Measurements from ENCODE around the gene TTYH3.
"Not testable (repeated sequence)": the region's sequence is repeated elsewhere in the genome, so short reads cannot be mapped to it uniquely, and the experiment has no call there.

TTYH3 gene

DNA sequence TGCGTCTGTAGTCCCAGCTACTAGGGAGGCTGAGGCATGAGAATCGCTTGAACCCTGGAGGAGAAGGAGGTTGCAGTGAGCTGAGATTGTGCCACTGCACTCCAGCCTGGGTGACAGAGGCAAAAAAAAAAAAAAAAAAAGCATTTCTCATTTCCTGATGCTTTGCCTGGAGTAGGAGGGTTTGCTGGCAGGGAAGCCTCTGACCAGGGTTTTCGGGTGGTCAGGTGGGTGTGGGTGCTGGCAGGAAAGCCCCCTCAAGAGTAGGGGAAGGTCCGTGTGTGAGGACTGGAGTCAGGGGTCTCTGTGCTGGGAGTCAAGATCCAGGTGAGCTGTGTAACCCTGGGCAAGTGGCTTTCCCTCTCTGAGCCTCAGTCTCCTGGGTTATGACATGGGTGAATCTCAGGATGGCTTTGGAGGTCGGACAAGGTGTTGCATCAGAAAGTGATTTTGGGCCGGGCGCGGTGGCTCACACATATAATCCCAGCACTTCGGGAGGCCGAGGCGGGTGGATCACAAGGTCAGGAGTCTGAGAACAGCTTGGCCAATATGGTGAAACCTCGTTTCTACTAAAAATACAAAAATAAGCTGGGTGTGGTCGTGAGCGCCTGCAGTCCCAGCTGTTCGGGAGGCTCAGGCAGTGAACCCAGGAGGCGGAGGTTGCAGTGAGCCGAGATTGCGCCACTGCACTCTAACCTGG, 59.4 kb downstream of the TTYH3 start:
- DNase-seq, result no peak

DNA sequence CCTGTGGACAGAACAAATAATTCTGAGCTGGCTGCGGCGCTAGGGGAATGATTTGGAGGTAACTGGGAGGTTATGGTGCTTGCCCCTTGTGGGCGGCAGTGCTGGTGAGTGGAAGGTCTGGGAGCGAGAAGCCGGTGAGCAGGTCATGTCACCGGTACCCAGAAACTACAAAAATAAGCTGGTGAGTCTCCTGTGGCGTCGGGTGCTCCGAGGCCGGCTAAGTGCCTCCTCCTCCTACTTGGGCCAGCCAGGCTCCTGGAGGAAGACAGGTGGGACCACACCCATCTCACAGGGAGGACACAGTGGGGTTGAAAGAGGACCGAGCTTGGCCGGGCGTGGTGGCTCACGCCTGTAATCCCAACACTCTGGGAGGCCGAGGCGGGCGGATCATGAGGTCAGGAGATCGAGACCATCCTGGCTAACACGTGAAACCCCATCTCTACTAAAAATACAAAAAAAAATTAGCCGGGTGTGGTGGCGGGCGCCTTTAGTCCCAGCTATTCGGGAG, 60.2 kb downstream of the TTYH3 start:
- not testable (repeated sequence) for DNase-seq

DNA sequence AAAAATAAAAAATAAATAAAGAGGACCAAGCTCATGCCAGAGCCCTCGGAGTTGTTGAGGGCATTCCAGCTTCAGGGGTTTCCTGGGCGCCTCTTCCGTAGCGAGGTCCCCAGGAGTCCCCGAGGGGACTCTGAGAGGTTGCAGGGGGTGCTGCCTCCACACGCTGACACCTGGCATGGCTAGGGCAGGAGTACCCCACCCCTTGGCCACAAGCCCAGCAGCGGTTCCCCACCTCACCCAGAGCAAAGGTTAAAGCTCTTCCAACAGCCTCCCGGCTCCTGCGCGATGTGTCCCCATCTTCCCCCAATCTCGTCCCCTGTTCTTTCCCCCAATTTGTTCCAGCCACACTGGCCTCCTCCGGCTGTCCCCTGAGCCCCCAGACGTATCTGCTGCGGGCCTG, 60.8 kb downstream of the TTYH3 start:
- DNase-seq, result no peak

DNA sequence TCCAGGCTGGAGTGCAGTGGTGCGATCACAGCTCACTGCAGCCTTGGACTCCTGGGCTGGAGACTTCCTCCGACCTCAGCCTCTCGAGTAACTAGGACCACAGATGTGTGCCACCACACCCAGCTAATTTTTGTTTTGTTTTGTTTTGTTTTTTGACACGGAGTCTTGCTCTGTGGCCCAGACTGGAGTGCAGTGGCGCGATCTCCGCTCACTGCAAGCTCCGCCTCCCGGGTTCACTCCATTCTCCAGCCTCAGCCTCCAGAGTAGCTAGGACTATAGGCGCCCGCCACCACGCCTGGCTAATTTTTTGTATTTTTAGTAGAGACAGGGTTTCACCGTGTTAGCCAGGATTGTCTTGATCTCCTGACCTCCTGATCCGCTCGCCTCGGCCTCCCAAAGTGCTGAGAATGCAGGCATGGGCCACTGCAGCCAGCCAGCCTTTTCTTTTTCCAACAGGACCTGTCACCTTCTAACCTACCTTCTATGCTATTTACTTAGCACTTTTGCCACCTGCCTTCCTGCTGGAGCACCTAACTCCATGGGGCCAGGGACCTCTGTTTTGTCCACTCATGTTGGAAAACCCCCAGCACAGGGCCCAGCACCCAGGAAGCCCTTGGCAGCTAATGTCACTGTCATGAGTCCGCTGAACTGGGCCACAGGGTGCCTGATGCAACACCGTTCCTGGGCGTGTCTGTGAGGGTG, 61.8 kb downstream of the TTYH3 start:
- DNase-seq, result peak; percentile 22

DNA sequence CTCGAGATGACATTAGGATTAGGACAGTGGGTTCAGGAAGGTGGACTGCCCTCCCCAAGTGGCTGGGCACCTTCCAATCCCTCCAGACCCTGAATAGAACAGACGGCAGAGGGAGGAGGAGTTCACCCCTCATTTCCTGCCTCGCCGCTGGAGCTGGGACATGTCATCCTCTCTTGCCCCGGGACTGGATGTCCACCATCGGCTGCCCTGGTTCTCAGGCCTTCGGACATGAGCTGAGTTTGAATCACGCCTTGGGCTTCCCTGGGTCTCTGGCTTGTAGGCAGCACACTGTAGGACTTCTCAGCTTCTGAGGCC, 62.3 kb downstream of the TTYH3 start:
- not testable (repeated sequence) for DNase-seq

DNA sequence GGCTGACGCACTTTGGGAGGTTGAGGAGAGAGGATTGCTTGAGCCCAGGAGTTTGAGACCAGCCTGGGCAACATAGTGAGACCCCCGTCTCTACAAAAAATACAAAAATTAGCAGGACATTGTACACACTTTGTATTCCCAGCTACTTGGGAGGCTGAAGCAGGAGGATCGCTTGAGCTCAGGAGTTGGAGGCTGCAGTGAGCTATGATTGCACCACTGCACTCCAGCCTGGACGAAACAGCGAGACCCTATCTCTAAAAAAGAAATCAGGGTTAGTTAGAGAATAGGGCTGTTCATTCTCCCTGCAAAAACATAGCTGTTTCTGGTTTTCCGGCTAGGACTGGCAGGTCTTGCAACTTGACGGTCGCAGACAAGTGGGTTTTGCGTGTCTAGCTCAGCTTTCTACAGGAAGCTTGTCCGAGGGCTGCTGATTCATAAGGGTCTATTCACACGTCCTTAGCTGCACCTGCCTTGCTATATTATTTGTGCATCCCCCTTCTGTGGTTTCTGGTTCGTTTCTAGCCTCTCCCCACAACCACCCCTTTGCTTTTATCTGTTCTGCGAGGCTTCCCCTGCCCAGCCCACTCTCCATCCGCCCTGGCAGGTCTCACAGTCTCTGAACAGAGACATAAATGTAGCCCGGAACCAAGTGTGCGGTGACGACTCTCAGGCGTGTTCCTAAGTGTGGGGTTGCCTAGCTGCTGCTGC, 66.9 kb downstream of the TTYH3 start:
- peak; percentile 70 for DNase-seq

DNA sequence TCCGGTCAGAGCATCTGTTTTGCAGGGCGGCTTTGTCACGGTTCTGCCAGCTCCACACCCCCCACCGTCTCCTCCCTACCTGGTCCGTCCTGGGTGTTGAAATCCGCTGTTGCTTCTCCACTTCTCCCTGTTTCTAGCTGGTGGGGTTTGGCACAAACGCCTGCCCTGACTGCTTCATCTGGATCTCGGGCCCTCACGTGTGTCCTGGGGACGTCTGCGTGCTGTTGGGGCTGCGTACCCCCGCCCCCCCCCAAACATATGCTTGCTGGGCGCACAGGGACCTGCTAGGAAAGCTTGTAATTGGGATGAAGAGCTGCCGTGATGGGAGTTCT, 67.5 kb downstream of the TTYH3 start:
- no peak for DNase-seq

DNA sequence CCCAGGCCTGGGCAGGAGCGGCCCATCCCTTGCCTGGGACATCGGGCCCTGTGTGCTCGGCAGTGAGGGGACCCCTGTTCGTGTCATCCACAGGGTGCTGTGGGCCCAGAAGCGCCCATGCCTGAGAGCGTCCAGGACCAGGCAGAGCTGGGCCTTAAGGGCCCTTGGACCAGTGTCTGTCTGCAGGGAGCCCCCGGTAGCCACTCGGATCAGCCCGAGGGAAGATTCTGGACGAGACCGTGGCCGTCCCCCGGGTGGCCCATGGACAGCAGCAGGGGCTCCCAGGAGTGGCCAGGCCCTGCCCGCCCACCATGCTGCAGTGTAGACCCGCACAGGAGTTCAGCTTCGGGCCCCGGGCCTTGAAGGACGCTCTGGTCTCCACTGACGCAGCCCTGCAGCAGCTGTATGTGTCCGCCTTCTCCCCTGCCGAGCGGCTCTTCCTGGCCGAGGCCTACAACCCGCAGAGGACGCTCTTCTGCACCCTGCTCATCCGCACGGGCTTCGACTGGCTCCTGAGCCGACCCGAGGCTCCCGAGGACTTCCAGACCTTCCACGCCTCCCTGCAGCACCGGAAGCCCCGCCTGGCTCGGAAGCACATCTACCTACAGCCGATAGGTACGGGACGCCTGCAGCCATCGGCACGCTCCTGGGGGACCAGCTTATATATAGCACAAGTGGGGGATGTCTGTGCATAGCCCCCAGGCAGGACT, 68.5 kb downstream of the TTYH3 start:
- DNase-seq, result no peak

DNA sequence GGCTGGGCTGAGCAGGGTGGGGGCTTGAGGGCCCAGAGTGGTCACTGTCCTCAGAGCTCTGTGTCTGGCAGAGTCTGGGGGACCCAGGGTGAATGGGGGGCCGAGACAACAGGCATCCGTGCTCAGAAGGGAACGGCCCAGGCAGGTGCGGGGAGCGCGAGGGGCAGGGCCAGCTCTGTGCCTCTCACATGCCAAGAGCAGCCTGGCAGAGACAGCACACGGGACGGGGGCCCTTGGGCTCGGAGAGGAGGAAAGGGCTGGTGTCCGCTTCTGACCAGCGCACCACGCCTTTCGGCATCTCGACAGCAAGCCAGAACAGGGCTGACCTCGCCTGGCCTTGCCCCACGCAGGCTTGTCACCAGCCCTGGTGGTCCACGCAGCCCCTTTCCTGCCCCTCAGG, 69.6 kb downstream of the TTYH3 start:
- no peak for DNase-seq

DNA sequence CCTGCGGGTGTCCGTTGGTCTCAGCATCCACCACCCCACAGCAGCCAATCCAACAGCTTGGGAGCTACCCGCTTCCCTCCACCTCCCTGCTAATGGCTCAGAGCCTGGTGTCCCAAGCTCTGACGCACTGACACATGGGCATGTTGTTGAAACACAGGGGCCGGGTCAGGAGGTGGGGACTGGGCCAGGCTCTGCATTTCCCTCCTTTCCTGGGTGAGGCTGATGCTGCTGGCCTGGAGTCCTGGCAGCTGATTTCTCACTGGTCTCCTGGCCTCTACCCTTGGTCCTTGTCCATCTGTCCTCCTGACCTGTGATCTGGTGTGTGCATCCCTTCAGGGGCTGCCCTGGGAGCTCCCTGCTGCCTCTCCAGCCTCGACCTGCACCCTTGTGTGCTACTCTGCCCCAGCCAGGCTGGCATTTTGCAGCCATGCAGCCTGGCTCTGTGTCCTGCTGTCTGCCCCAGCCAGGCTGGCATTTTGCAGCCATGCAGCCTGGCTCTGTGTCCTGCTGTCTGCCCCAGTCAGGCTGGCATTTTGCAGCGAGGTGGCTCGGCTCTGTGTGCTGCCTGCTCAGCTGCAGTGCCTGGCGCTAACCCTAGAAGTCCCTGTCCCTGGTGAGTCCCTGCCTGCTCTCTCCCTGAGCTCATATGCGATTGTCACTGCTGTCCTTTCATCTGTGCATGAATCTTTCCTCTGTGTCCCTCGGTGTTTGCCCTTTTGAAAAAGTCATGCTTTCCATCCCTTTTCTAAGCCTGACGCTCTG, 70.2 kb downstream of the TTYH3 start:
- DNase-seq, result no peak

DNA sequence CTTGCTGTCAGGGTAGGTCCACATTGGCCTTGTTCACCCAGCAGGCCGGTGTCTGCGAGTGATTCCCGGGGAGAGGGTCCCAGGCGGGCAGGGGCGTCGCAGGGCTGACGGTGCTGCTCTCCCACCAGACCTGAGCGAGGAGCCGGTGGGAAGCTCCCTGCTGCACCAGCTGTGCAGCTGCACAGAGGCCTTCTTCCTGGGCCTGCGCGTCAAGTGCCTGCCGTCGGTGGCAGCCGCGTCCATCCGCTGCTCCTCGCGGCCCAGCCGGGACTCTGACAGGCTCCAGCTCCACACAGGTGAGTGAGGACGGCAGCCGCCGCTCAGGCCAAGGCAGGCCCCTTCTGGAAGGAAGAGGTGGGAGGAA, 70.8 kb downstream of the TTYH3 start:
- DNase-seq, result no peak

DNA sequence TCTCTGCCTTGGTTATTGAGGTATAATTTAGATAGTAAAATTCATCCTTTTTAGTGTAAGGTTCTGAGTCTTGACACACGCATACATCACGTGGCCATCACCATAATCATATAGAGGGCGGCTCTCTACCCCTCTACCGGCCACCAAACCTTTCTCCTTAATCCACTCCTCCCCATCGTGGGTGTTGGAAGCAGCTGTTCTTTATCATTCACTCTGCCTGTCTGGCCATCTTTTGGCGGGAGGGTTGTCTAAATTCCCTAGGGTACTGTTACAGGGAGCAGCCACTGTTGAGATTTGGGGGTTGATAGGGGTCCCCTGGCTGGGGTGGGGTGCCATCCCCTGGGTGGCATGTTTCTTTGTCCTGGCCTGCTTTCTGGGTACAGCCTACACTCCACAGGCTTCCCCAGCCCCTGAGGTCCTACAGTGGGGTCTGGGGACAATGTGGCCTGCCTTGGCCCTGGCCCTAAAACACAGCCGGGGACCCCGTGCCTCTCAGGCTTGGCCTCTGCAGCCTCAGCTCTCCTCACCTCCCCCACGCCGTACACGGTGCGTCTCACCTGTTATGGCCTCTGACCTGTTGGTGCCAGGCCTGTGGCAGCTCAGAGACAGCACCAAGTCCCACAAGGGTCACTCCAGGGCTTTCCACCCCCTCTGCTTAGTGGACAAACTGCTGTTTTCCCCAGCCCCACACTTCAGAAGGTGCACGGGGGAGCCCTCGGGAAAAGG, 73.7 kb downstream of the TTYH3 start:
- no peak for DNase-seq

DNA sequence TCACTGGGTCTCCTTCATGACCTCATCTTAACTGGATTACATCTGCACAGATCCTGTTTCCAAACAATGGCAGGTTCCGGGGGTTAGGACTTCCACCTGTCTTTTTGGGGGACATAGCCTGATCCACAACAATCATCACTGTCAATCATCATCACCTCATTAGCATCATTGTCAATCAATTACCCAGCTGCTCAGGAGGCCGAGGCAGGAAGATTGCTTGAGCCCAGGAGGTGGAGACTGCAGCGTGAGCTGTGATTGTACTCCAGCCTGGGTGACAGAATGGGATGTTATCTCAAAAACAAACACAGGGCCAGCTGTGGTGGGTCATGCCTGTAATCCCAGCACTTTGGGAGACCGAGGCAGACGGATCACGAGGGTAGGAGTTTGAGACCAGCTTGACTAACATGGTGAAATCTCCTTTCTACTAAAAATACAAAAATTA, 74.9 kb downstream of the TTYH3 start:
- no peak for DNase-seq

DNA sequence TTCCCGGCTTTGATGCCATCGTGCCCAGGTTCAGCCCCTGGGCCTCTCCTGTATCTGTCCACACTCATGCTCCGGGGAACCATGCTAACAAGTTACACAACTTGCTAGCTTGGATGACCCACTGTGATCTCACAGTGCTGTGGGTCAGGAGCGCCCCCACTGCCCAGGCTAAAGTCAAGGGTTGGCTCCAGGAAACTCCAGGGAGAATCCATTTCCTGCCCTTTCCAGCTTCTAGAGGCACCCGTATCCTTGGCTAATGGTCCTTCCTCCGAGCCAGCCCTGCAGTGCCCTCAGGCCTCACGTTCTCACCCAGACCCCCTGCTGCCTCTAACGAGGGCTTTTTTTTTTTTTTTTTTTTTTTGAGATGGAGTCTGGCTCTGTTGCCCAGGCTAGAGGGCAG, 75.7 kb downstream of the TTYH3 start:
- DNase-seq, result no peak

DNA sequence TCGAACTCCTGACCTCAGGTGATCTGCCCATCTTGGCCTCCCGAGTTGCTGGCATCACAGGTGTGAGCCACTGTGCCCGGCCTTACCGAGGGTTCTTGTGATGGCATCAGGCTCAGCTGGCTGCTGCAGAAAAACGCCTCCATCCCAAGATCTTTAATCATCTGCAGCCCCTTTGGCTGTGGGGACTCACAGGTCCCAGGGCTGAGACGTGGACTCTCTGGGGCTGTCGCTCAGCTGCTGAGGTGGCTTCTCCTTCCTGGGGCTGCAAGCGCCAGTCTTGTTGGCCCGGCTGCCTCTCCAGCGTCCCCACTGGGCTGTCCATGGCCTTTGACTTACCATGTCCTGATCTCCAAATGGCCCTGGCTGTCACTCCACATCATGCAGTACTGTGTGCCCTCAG, 76.3 kb downstream of the TTYH3 start:
- no peak for DNase-seq

DNA sequence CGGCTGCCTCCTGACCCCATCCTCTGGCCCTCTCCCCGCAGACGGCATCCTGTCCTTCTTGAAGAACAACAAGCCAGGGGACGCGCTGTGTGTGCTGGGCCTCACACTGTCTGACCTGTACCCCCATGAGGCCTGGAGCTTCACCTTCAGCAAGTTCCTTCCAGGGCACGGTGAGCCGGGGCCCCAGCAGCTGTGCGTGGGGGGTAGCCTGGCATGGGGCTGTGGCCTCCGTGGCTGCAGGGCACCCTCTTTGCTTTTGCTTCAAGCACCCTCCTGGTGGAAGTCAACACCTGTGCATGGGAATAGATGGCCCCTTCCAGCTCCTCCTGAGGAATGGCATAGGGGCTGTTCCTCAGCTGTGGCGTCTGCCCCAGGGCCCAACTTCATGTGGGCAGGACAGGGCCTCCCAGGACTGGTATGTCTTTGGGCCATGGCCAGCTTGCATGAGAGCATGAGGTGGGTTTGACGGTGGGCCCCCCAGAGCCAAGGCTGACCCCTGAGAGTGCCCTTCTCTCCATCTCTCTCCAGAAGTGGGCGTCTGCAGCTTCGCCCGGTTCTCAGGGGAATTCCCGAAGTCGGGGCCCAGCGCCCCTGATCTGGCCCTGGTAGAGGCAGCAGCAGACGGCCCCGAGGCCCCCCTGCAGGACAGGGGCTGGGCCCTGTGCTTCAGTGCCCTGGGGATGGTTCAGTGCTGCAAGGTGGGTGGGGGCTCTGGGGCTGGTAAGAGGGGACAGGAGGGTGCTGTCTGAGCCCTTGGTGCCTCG, 76.9 kb downstream of the TTYH3 start:
- DNase-seq, result no peak

DNA sequence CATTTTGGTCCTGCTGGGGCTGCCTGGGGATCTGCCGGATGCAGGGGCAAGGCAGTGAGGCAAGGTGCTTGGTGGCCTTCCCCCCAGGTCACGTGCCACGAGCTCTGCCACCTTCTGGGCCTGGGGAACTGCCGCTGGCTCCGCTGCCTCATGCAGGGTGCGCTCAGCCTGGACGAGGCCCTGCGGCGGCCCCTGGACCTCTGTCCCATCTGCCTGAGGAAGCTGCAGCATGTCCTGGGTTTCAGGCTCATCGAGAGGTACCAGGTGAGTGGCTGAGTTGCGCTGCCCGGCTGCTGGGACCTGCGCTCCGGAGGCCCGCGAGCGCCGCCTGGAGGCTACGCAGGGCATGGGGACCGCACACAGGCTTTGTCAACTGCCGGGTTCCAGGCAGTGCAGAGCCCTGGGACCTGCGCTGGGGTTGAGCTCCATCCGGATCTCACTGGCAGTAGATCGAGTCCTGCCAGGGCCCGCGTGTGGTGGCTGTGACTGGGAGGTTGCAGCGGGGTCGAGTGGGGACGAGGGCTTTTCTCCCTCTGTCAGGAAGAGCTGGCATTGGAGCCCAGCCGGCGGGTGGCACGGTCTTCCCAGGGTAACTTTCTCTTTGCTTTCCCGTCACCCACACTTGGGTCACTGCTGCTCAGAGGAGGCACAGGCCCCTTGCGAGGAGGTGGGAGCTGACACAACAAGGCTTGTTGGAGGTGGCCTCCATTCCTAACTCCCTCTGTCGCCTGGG, 77.9 kb downstream of the TTYH3 start:
- peak; percentile 67 for DNase-seq

DNA sequence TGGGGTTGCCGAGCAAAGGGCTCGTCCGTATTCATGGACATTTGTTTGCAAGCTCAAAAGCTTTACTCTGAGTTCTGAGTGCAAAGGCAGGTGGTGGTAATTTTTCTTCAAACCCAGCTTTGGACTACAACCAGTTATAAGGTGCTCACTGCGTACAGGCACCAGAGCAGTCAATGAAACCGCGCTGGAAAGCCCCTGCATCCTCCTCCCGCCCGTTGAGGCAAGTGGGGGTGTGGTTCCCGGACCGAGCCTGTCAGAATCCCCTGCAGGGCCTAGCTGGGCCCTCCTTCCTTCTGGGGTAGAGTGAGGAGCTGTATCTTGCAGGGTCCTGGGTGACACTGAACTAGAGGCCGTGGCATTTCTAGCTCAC, 78.5 kb downstream of the TTYH3 start:
- DNase-seq, result no peak

DNA sequence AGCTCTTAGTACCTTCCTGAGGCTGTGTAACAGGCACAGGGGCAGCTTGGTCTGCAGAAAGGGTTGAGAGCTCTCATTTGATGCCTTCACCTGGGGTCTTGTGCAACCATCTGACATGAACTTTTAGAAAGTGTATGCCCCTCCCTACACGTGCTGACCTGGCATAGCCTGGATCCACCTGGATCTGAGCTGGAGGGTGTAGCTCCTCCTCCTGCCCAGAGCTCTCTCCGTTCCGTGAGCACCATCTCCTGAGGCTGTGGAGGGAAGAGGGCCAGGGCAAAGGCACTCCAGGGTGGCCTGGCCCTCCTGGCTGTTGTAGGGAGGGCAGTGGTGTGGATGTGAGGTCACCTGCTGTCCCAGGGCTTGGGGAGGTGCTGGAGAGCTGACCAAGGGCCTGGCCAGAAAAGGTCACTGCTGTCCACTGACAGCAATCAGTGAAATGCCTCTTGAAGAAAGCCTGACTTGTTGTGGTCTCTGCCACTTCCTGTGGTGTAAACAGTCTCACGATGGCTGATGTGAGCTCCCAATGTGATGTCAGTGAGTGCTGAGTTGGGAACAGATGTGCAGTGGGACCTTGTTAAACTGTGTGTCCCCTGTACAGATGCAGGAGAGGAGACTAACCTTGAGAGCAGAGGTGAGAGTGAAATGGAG, 79.2 kb downstream of the TTYH3 start:
- no peak for DNase-seq

All from NCI-H2029 (cell line).